Measurements from ENCODE around the gene HPS1. TPM values are rescaled to one million over a fixed set of nuclear protein-coding genes. Genes with fewer than 3 reads are reported as not detected.

Gene HPS1
- total and polyA plus RNA-seq, 10 of the 15 experiments (the other 5 are each of a cell fraction or from before 2014, with no cell fraction given), result 27.1 to 138 (median 54.8) TPM

- WGBS (ENCODE audit: insufficient coverage, insufficient replicate concordance, low lambda C conversion rate, missing lambda C conversion rate), result 98% methylated on average over 17 of the region's 17 CpGs
- Histone ChIP-seq H3K36me3 (ENCODE audit: control insufficient read depth in 2 of 2, insufficient read depth in 2 of 2, low read length in 1 of 2) (peaks cover 5 to 13% of the 10 kb centered on the region in 2 experiments; a peak in 2 of 4 replicates), H4K20me1 (ENCODE audit: control insufficient read depth, insufficient read depth) (no peaks in the 10 kb centered on the region), H3K4me3 (no peak overlapping the region), H3K4me1 (ENCODE audit: control insufficient read depth, insufficient read depth, low read length) (peaks cover 5% of the 10 kb centered on the region), H3K27ac (ENCODE audit: control insufficient read depth, insufficient read depth) (no peak overlapping the region), H3K79me2 (ENCODE audit: control insufficient read depth, insufficient read depth, low read length) (no peaks in the 10 kb centered on the region), H3K4me2 (ENCODE audit: control insufficient read depth, insufficient read depth) (no peak overlapping the region), H3K27me3 (replicated peaks in 1 of 2; ENCODE audit: control insufficient read depth in 2 of 2, insufficient read depth in 2 of 2, low read length in 1 of 2) (no peaks in the 10 kb centered on the region), H3K9me3 (replicated peaks; ENCODE audit: control insufficient read depth, insufficient read depth, low read length) (no peaks in the 10 kb centered on the region), H2AFZ (ENCODE audit: control insufficient read depth, low read depth, low read length) (no peak overlapping the region), H3K9ac (ENCODE audit: control insufficient read depth, insufficient read depth, low read length) (no peak overlapping the region)
- SMC1A ChIA-PET (ENCODE audit: uncharacterized antibody, unreplicated experiment), result no interaction called here
- in situ Hi-C loops (cut with MboI), result no loop called here
- CTCF ChIA-PET, result no interaction called here
- FAIRE-seq (no peak), DNase-seq (ENCODE audit: low read depth, low spot score) (no peak), ATAC-seq (no peak)
- BruUV-seq (replicated peaks), result no TSS peak
- TF ChIP-seq RUNX3 (IDR thresholded peaks at IDR 0.05; ENCODE audit: low read length) (no peak), SMAD1 (IDR thresholded peaks at IDR 0.05; ENCODE audit: low read depth, partially characterized antibody) (no peak), SPI1 (IDR thresholded peaks at IDR 0.05; ENCODE audit: borderline replicate concordance, insufficient read depth, low read depth, low read length) (no peak), CEBPB (IDR thresholded peaks at IDR 0.05; ENCODE audit: borderline replicate concordance in 1 of 2, low read depth in 2 of 2, low read length in 2 of 2) (no peak)
- intact Hi-C loops (cut with micrococcal nuclease; ENCODE audit: unreplicated experiment), result no loop called here
- POLR2A ChIA-PET, result no interaction called here
- RAD21 ChIA-PET (ENCODE audit: unreplicated experiment), result no interaction called here
These were observed 27.1 kb downstream of the HPS1 start for GRCh38 chr10:98419469-98420261.

- H3K27me3 ChIP-seq (replicated peaks in 1 of 2; ENCODE audit: control insufficient read depth in 2 of 2, insufficient read depth in 2 of 2, low read length in 1 of 2), result no peaks in the 10 kb centered on the region
- BruUV-seq (replicated peaks), result no TSS peak
- intact Hi-C loops (cut with micrococcal nuclease; ENCODE audit: unreplicated experiment), result no loop called here
- TF ChIP-seq CBFB (IDR thresholded peaks at IDR 0.05; ENCODE audit: low read depth) (no peak), NR2F1 (conservative IDR thresholded peaks at IDR 0.05) (no peak), RAD51 (IDR thresholded peaks at IDR 0.05) (no peak), NFYB (IDR thresholded peaks at IDR 0.05; ENCODE audit: insufficient read depth, low read depth, low read length) (no peak), SIN3A (IDR thresholded peaks at IDR 0.05; ENCODE audit: low read depth, low read length) (no peak), SP1 (IDR thresholded peaks at IDR 0.05; ENCODE audit: low read depth, low read length) (no peak), ZSCAN29 (IDR thresholded peaks at IDR 0.05) (no peak), HCFC1 (IDR thresholded peaks at IDR 0.05; ENCODE audit: low read length) (no peak), POLR2A (IDR thresholded peaks at IDR 0.05; ENCODE audit: low read depth, low read length) (no peak), CBX3 (IDR thresholded peaks at IDR 0.05; ENCODE audit: borderline replicate concordance, low read depth) (no peak)
These were observed 27.9 kb downstream of the HPS1 start for GRCh38 chr10:98418665-98419468.

More at GRCh38 chr10:98418665-98419468, 27.9 kb downstream of the HPS1 start:
- DNase-seq (ENCODE audit: low read depth, low spot score), result no peak
- H4K20me1 ChIP-seq (ENCODE audit: control insufficient read depth, insufficient read depth), result no peaks in the 10 kb centered on the region
- no peak overlapping the region for H3K27ac ChIP-seq (ENCODE audit: control insufficient read depth, insufficient read depth)
- H3K4me2 ChIP-seq (ENCODE audit: control insufficient read depth, insufficient read depth), result no peak overlapping the region
- no peak overlapping the region for H3K4me3 ChIP-seq
- FAIRE-seq, result no peak
- H3K79me2 ChIP-seq (ENCODE audit: control insufficient read depth, insufficient read depth, low read length), result no peaks in the 10 kb centered on the region
- peaks cover 5% of the 10 kb centered on the region for H3K4me1 ChIP-seq (ENCODE audit: control insufficient read depth, insufficient read depth, low read length)
- ChIA-PET RAD21 (ENCODE audit: unreplicated experiment) (no interaction called here), POLR2A (no interaction called here), SMC1A (ENCODE audit: uncharacterized antibody, unreplicated experiment) (interaction anchor here (1.0 kb wide), 1 partner anchor 249 kb away, joined by 4 read pairs; no protein-coding TSS in a partner anchor), CTCF (no interaction called here)
- H2AFZ ChIP-seq (ENCODE audit: control insufficient read depth, low read depth, low read length), result no peak overlapping the region
- no peaks in the 10 kb centered on the region for H3K9me3 ChIP-seq (replicated peaks; ENCODE audit: control insufficient read depth, insufficient read depth, low read length)
- no peak overlapping the region for H3K9ac ChIP-seq (ENCODE audit: control insufficient read depth, insufficient read depth, low read length)
- WGBS (ENCODE audit: insufficient coverage, insufficient replicate concordance, low lambda C conversion rate, missing lambda C conversion rate), result 94% methylated on average over 18 of the region's 18 CpGs
- peaks cover 5 to 13% of the 10 kb centered on the region in 2 experiments; a peak in 2 of 4 replicates for H3K36me3 ChIP-seq (ENCODE audit: control insufficient read depth in 2 of 2, insufficient read depth in 2 of 2, low read length in 1 of 2)
- in situ Hi-C loops (cut with MboI), result no loop called here
- ATAC-seq, result no peak
